K562 (cell line): ENCODE results near the gene IL23R. TPM values are rescaled to one million over a fixed set of nuclear protein-coding genes. Genes with fewer than 3 reads are reported as not detected.

Experiments used
- ATAC-seq: fragments of 200-7000 bp; cut with Tn5 transposase; 3 replicates; pipeline ENCODE4 v1.9.1; 2020; ENCODE audit warnings: moderate library complexity
- BruUV-seq: library from RNA; stranded (reverse); fragments of 400-500 nt; replicated peaks from 2 replicates; lab custom pipeline; 2021; lab: Mats Ljungman, UMichigan
- CTCF ChIA-PET: fragments of 300-600 bp; formaldehyde crosslinking; extraction: SDS; loops from one replicate; lab custom pipeline; 2021; ENCODE audit warnings: low intra/inter-chr PET ratio; lab: Yijun Ruan, JAX
- POLR2A ChIA-PET: fragments of 300-600, 350-650 bp; sonication (Branson Sonifier 250); formaldehyde crosslinking; extraction: SDS; loops from one replicate; lab custom pipeline; 2021; ENCODE audit warnings: antibody characterized with exemption, inconsistent platforms; lab: Yijun Ruan, JAX
- DNase-seq, 4 experiments: peaks; one replicate each; pipeline versions ENCODE4 v3.0.0 to v3.0.0-alpha.2; 2011 to 2018; ENCODE audit warnings: low spot score in 3 of 4, mixed read lengths in 3 of 4; ENCODE audit errors: extremely low read depth in 1 of 4
- FAIRE-seq: peaks from 2 replicates; lab custom pipeline; 2011; peaks lifted over from hg19 to GRCh38; lab: Jason Lieb, UNC
- H2AFZ ChIP-seq: 2 replicates; pipeline ENCODE4 v1.6.0; 2011; ENCODE audit warnings: low read depth, low read length, control low read depth, inconsistent platforms
- H3K27ac ChIP-seq: fragments of 200-600 bp; 3 replicates; pipeline ENCODE4 v1.8.0; 2011; ENCODE audit warnings: low read depth, mild to moderate bottlenecking, control low read depth, inconsistent platforms, low read length, moderate library complexity, mixed read lengths; ENCODE audit errors: extremely low read depth
- H3K27me3 ChIP-seq, 2 experiments: fragments of 300-600 bp in 1 of 2; 2 replicates in 1 of 2; 3 replicates in 1 of 2; pipeline versions ENCODE4 v1.6.0 to v1.8.0; 2011; ENCODE audit warnings: inconsistent platforms in 2 of 2, low read length in 2 of 2, mild to moderate bottlenecking in 1 of 2, mixed read lengths in 1 of 2, moderate library complexity in 1 of 2; ENCODE audit not compliant: control insufficient read depth in 2 of 2, insufficient read depth in 2 of 2
- H3K36me3 ChIP-seq: fragments of 300-600 bp; 3 replicates; pipeline ENCODE4 v1.8.0; 2011; ENCODE audit warnings: mild to moderate bottlenecking, low read length, inconsistent platforms; ENCODE audit not compliant: control insufficient read depth, insufficient read depth
- H3K4me1 ChIP-seq, 2 experiments: fragments of 200-600 bp in 1 of 2; replicated peaks in 1 of 2; 2 replicates in 1 of 2; 3 replicates in 1 of 2; pipeline versions ENCODE4 v1.5.1 to v1.8.0; 2011; ENCODE audit warnings: inconsistent platforms in 2 of 2, low read length in 2 of 2, mild to moderate bottlenecking in 1 of 2, mixed read lengths in 1 of 2, moderate library complexity in 1 of 2; ENCODE audit not compliant: control insufficient read depth in 2 of 2, insufficient read depth in 2 of 2
- H3K4me2 ChIP-seq: 2 replicates; pipeline ENCODE4 v1.6.1; 2011; ENCODE audit warnings: low read length, control low read depth, inconsistent platforms, mixed read lengths; ENCODE audit not compliant: insufficient read depth
- H3K4me3 ChIP-seq: fragments of 200-600 bp; sonication (generic), shearing (Covaris generic); 2 replicates; pipeline ENCODE4 v1.5.1; 2016; ENCODE audit warnings: control low read depth, inconsistent platforms
- H3K79me2 ChIP-seq: fragments of 200-600 bp; 3 replicates; pipeline ENCODE4 v1.8.0; 2011; ENCODE audit warnings: low read length, inconsistent platforms; ENCODE audit not compliant: control insufficient read depth, insufficient read depth
- H3K9ac ChIP-seq, 2 experiments: 2 replicates each; pipeline versions ENCODE4 v1.6.0 to v1.6.1; 2011; ENCODE audit warnings: low read depth in 2 of 2, low read length in 2 of 2, control low read depth in 1 of 2, inconsistent platforms in 1 of 2, mild to moderate bottlenecking in 1 of 2, mixed read lengths in 1 of 2; ENCODE audit not compliant: insufficient read depth in 1 of 2
- H3K9me1 ChIP-seq: one replicate; pipeline ENCODE4 v1.6.0; 2011; ENCODE audit warnings: inconsistent platforms, mild to moderate bottlenecking, low read length, moderate library complexity; ENCODE audit not compliant: control insufficient read depth, insufficient read depth
- H3K9me3 ChIP-seq: replicated peaks from 2 replicates; pipeline ENCODE4 v1.5.1; 2011; ENCODE audit warnings: low read depth, low read length, inconsistent platforms; ENCODE audit not compliant: control insufficient read depth, insufficient read depth
- H4K20me1 ChIP-seq: replicated peaks from 2 replicates; pipeline ENCODE4 v1.6.1; 2011; ENCODE audit warnings: low read length, inconsistent platforms, mixed read lengths; ENCODE audit not compliant: control insufficient read depth, insufficient read depth
- CTCF ChIP-seq, 3 experiments: IDR thresholded peaks in 2 of 3; conservative IDR thresholded peaks in 1 of 3; 2 replicates each; pipeline ENCODE4 v1.5.1; 2011 to 2012; ENCODE audit warnings: low read length in 3 of 3, mild to moderate bottlenecking in 3 of 3, control low read depth in 2 of 3, improper control_type of control experiment in 1 of 3, inconsistent platforms in 1 of 3, low read depth in 1 of 3, mixed read lengths in 1 of 3, moderate library complexity in 1 of 3; ENCODE audit not compliant: insufficient read depth in 2 of 3
- CTCFL ChIP-seq: IDR thresholded peaks from 2 replicates; pipeline ENCODE4 v1.6.1; 2011; ENCODE audit warnings: borderline replicate concordance, low read depth, mild to moderate bottlenecking, moderate library complexity, low read length; ENCODE audit not compliant: insufficient read depth, poor library complexity, severe bottlenecking
- GATAD2B ChIP-seq: fragments of 450-650 bp; IDR thresholded peaks from 2 replicates; pipeline ENCODE4 v1.6.1; 2017; ENCODE audit warnings: mild to moderate bottlenecking, borderline replicate concordance
- HSF4 ChIP-seq: fragments of 250-450 bp; sonication (Bioruptor Pico); IDR thresholded peaks from 2 replicates; pipeline ENCODE4 v2.1.2; 2022; ENCODE audit warnings: mild to moderate bottlenecking, moderate library complexity, borderline replicate concordance
- ID3 ChIP-seq, 2 experiments: fragments of 250-450 bp in 1 of 2; fragments of 450-650 bp in 1 of 2; sonication (Bioruptor Pico) in 1 of 2; IDR thresholded peaks; 2 replicates each; pipeline versions ENCODE4 v1.6.1 to v1.8.0; 2016 to 2021; ENCODE audit warnings: mild to moderate bottlenecking in 2 of 2, moderate library complexity in 2 of 2, missing compliant biosample characterization in 1 of 2, missing genetic modification characterization in 1 of 2
- RAD21 ChIP-seq, 2 experiments: fragments of 250-450 bp in 1 of 2; fragments of 450-650 bp in 1 of 2; sonication (Bioruptor Pico) in 1 of 2; formaldehyde crosslinking in 1 of 2; IDR thresholded peaks in 1 of 2; conservative IDR thresholded peaks in 1 of 2; 2 replicates each; pipeline versions ENCODE4 v1.4.0 to v1.8.0; 2020 to 2022; ENCODE audit warnings: mild to moderate bottlenecking in 2 of 2, moderate library complexity in 1 of 2
- SIRT6 ChIP-seq: IDR thresholded peaks from one replicate; pipeline ENCODE4 v1.6.1; 2012; ENCODE audit warnings: low read depth, mild to moderate bottlenecking, control low read depth, inconsistent platforms, low read length, moderate library complexity
- TAF15 ChIP-seq: fragments of 200-400 bp; formaldehyde crosslinking; IDR thresholded peaks from 2 replicates; pipeline ENCODE4 v1.6.1; 2017; ENCODE audit warnings: mild to moderate bottlenecking, low read depth, low read length, moderate library complexity
- TEAD1 ChIP-seq, 2 experiments: fragments of 450-650 bp in 1 of 2; sonication (generic) in 1 of 2; formaldehyde crosslinking; IDR thresholded peaks; 2 replicates each; pipeline versions ENCODE4 v1.4.0 to v1.8.0; 2020 to 2022; ENCODE audit warnings: mild to moderate bottlenecking in 2 of 2, missing genetic modification reagents in 1 of 2
- WGBS: fragments of 100-300 bp; shearing (Covaris generic); methylation state at CpG from one replicate; pipeline ENCODE4 v1.1.6; 2016; ENCODE audit warnings: low coverage, mixed read lengths; ENCODE audit not compliant: insufficient coverage; ENCODE audit errors: missing lambda C conversion rate; 5-methylcytosine and 5-hydroxymethylcytosine counted together
- in situ Hi-C: fragments of 300-500 bp; cut with MboI; formaldehyde crosslinking; loops from 4 replicates; pipeline ENCODE4 v1.15.0; 2018; ENCODE audit warnings: inconsistent platforms, mixed read lengths
- intact Hi-C: fragments of 100-400 bp; cut with micrococcal nuclease; formaldehyde crosslinking; loops from 2 replicates; pipeline ENCODE4 v1.14.2; 2022
- polyA plus RNA-seq, 8 experiments: library from polyadenylated mRNA; depleted of rRNA in 4 of 8; stranded (reverse) in 5 of 8; unstranded in 3 of 8; fragments of >200 nt; fragmentation: Nextera tagmentation in 2 of 8; fragmentation: Illumina TruSeq in 1 of 8; extraction: Ambion mirVana in 2 of 8; extraction: Trizol in 1 of 8; gene quantifications; 2 replicates each; pipeline versions ENCODE4 v1.2.1 to v1.2.3, GENCODE V29; 2011 to 2014; ENCODE audit warnings: inconsistent platforms in 1 of 8, missing spikeins in 1 of 8
- total RNA-seq, 7 experiments: library from RNA; depleted of rRNA in 6 of 7; stranded (reverse); fragments of >200 nt in 6 of 7; fragmentation: Illumina TruSeq in 2 of 7; extraction: Trizol in 2 of 7; gene quantifications; 2 replicates each; pipeline versions ENCODE4 v1.2.1 to v1.2.3, GENCODE V29; 2011 to 2021; ENCODE audit warnings: low replicate concordance in 1 of 7

The IL23R gene
- total and polyA plus RNA-seq, 9 of the 15 experiments (the other 6 are each of a cell fraction or from before 2014, with no cell fraction given): 4.4 to 52.7 (median 22.8) TPM

GRCh38 chr1:67143966-67144365 is 22.3 kb upstream of the IL23R start (continued):
- TF ChIP-seq CTCF (IDR thresholded peaks at IDR 0.05 in 2 of 3, conservative IDR thresholded peaks at IDR 0.05 in 1 of 3; ENCODE audit: insufficient read depth in 2 of 3, low read depth in 1 of 3, low read length in 3 of 3) (no peak), ID3 (CRISPR knock-in tag; IDR thresholded peaks at IDR 0.05) (no peak), ID3 (tag; IDR thresholded peaks at IDR 0.05) (no peak), HSF4 (CRISPR knock-in tag) (no peak), TEAD1 (CRISPR knock-in tag; IDR thresholded peaks at IDR 0.05) (no peak), GATAD2B (no peak), TAF15 (no peak)

- Histone ChIP-seq H3K9me3 (no peaks in the 10 kb centered on the region), H3K27ac (no peak overlapping the region), H3K4me1 (peaks cover 6 to 22% of the 10 kb centered on the region in 2 experiments; a peak in 3 of 5 replicates), H2AFZ (no peak overlapping the region), H3K9ac (no peak overlapping the region), H3K36me3 (no peaks in the 10 kb centered on the region), H3K4me2 (no peak overlapping the region), H4K20me1 (no peaks in the 10 kb centered on the region), H3K9me1 (no peaks in the 10 kb centered on the region), H3K79me2 (no peaks in the 10 kb centered on the region), H3K4me3 (no peak overlapping the region), H3K27me3 (no peaks in the 10 kb centered on the region)
- BruUV-seq: no TSS peak
- in situ Hi-C loops (loop anchor here (5.0 to 10.0 kb wide), 3 partner anchors 142 to 382 kb away; no protein-coding TSS in a partner anchor), intact Hi-C loops (loop anchor here (5.0 kb wide), 5 partner anchors 42 to 282 kb away; partner anchors contain the start of gene SLC35D1)
- ATAC-seq: 0 out of 3 replicates have a peak, but pooled peaks have one; percentile 27
- peak in 3 of 4 experiments; percentile 17 to 22 (median 18) for DNase-seq
- ChIA-PET POLR2A (no interaction called here), CTCF (interaction anchor here (0.6 to 1.1 kb wide), 3 partner anchors 63 to 380 kb away, joined by 3 to 4 read pairs (median 3); no protein-coding TSS in a partner anchor)
- FAIRE-seq: no peak
- WGBS: 27% methylated on average over 2 of the region's 2 CpGs
- peak; percentile 39 to 54; a peak in 3 of 4 replicates for TF ChIP-seq RAD21 (CRISPR knock-in tag; conservative IDR thresholded peaks at IDR 0.05 in 1 of 2, IDR thresholded peaks at IDR 0.05 in 1 of 2)
- no peak for TF ChIP-seq SIRT6
- TF ChIP-seq CTCFL: peak; percentile 36
- peak; percentile 26 to 62 (median 57); a peak in 5 of 6 replicates for TF ChIP-seq CTCF (IDR thresholded peaks at IDR 0.05 in 2 of 3, conservative IDR thresholded peaks at IDR 0.05 in 1 of 3; ENCODE audit: insufficient read depth in 2 of 3, low read depth in 1 of 3, low read length in 3 of 3)
These were observed 21.6 kb upstream of the IL23R start for GRCh38 chr1:67144696-67145095.
